GM18951 (cell line): ENCODE measurements around the gene TCEAL7.
"Not testable (repeated sequence)": the region's sequence is repeated elsewhere in the genome, so short reads cannot be mapped to it uniquely, and the experiment has no call there.

ENCODE experiments used
- POLR2A ChIP-seq: IDR thresholded peaks from 4 replicates; pipeline ENCODE4 v1.6.1; 2011; ENCODE audit warnings: mild to moderate bottlenecking; ENCODE audit not compliant: insufficient read length, insufficient read depth; ENCODE audit errors: extremely low read depth
- in situ Hi-C: fragments of 300-500 bp; cut with MboI; formaldehyde crosslinking; loops from one replicate; pipeline ENCODE4 v1.12.0; 2022; ENCODE audit warnings: low sequenced_read_pairs, mixed read lengths, inconsistent platforms; ENCODE audit not compliant: unreplicated experiment

Gene TCEAL7, protein sequence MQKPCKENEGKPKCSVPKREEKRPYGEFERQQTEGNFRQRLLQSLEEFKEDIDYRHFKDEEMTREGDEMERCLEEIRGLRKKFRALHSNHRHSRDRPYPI

DNA sequence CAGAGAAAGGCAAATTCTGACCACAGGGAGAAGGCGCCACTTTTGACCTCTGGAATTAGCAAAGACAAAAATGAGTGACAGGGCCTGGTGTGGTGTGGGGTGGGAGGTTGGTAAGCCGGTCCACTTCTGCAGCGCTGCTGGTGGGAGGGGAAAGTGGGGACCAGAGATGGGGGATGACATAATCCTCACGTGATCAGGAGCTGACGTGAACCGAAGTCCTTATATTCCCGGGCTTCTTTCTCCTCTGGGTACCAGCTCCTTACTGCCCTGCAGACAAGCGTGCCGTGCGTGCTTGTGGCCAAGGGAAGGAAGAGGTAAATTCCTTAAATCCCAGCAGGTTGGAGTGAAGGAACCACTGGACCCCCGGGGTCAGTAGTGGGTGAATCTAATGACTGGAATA, at the start of gene TCEAL7:
Gene TCEAL7 (plus strand): TSS at position 249 of the 400 bp plus-strand sequence. CDS start 1,165 bp downstream, outside the sequence.
- in situ Hi-C loops, result no loop called here
- no peak for TF ChIP-seq POLR2A

DNA sequence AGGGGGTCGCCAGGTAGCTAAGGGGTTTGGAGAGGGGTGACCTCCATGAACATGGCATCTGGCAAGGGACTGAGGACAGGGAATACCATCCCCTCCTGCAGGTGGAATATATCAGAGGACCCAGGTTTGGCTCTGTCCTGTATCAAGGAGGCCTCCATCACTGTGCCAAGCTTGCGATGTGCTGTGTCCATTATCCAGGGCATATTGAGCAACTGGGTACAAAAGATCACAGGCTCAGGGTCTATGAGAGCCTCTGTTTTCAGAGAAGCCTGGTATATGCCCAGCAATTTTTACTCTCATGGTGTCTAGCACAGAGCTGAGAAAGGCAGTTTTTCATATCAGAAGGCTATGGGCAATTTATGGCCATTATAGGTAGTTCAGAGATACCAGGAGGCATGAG, 36.9 kb upstream of the TCEAL7 start:
- no peak for TF ChIP-seq POLR2A
- in situ Hi-C loops, result no loop called here

DNA sequence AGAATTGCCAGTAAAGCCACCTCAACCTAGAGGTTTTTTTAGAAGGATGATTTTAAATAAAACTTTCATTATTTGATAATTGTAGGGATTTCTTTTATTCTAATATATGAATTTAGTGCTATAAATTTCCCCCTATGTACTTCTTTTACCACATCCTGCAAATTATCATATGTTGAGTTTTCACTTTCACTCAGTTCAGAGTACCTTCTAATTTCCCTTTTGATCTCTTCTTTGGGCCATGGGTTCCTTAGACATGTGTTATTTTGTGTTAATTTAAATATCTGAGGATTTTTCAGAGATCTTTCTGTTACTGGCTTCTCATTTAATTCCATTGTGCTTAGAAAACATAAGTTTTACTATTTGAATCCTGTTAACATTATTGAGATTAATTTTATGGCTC, 25.3 kb upstream of the TCEAL7 start:
- TF ChIP-seq POLR2A, result no peak
- in situ Hi-C loops, result no loop called here

DNA sequence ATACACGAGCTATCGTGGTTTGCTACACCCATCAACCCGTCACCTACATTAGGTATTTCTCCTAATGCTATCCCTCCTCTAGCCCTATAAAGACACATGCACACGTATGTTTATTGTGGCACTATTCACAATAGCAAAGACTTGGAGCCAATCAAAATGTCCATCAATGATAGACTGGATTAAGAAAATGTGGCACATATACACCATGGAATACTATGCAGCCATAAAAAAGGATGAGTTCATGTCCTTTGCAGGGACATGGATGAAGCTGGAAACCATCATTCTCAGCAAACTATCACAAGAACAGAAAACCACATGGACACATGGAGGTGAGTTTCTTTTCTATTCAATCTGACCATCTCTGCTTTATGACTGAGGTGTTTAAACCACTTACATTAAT, 24.4 kb upstream of the TCEAL7 start:
- in situ Hi-C loops, result not testable (repeated sequence)

DNA sequence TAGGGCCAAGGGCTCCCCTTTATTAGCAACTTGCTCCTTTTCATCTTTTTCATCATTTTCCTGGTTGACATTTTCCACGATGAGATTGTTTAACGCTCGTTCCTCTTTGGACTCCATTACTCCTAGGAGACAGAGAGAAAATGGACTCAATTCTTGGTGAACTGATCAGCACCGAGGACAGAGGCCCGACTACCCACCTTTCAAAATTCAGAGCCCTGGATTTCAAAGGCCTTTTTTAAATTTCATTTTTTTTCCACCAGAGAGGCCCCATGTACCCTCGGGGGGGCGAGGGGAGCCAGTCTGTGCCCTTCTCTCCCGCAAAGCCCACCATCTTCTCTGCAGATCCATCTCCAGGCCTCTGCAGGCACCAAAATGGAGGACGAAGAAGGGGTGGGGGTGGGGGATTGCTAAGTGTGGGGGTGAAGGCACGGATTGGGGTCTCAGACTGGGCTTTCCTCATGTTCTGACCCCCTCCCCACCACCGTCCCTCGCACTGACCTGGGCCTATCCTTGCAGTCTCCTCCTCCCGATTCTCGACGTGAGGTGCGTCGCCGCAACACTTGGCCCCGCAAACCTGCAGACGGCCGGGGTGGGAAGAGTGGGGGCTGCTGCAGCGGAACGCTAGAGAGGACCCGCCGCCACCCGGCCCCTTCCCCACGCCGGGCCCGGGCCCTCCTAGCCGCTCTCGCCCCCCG, 20.0 kb upstream of the TCEAL7 start:
- in situ Hi-C loops, result no loop called here
- no peak for TF ChIP-seq POLR2A

DNA sequence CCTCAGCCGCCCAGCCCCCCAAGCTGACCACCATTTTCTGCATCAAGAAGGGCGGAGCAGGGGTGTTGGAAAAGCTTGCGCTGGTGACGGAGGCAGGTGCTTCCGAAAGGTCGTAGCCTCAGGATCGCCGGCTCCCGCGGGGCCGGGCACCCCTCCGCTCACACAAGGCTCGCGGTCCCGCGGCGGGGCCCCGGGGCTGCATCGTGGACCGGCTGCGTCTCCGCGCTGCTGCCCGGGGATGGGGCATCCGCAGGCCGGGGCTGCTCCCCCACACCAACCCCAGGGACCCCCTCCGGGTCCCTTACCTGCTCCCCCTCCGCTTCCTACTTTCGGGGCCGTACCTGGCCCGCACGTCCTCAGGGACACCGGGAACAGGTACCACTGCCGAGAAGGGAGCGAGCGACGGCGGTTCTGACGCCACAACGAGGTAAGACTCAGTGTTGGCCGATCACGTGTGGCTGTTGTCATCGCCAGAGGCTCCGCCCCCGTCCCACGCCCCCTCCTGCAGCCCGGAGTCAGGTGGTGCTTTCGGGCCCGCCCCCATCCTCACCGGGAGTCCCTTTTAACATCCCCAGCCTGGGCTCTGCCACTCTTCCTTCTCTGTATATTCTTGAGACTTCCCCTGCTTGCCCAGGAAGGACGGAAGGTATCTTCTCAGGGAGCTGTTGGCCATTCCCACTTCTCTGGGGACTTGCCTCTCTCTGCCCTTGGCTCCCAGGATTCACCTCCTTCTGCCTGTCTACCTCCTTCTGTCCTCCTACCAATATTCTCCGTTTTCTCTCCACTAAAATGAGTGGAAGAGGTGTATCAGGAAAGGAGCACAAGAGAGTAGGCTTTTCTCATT, 19.3 kb upstream of the TCEAL7 start, which contains the start of gene BEX2:
Gene BEX2 (minus strand): TSS at position 436 of the 844 bp plus-strand sequence. CDS start 1,014 bp downstream, outside the sequence.
- no peak for TF ChIP-seq POLR2A
- in situ Hi-C loops, result no loop called here

DNA sequence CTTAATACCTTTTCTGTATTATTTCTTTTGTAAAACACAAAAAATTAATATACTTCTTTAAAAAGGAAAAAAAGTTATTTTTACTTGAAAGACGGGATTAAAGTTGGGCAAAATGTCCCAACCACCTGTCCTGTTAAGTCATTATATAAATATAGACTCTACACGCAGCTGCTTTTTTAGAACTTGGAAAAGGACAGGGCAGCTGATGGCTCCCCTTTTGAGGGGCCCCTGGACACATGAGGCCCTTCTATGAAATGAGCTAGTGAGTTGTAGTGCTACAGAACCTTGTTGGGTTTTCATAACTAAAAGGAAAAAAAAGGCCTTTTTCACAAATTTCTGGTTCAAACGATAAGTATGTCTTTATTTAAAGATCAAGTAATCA, 18.6 kb upstream of the TCEAL7 start:
- in situ Hi-C loops, result no loop called here
- TF ChIP-seq POLR2A, result no peak

DNA sequence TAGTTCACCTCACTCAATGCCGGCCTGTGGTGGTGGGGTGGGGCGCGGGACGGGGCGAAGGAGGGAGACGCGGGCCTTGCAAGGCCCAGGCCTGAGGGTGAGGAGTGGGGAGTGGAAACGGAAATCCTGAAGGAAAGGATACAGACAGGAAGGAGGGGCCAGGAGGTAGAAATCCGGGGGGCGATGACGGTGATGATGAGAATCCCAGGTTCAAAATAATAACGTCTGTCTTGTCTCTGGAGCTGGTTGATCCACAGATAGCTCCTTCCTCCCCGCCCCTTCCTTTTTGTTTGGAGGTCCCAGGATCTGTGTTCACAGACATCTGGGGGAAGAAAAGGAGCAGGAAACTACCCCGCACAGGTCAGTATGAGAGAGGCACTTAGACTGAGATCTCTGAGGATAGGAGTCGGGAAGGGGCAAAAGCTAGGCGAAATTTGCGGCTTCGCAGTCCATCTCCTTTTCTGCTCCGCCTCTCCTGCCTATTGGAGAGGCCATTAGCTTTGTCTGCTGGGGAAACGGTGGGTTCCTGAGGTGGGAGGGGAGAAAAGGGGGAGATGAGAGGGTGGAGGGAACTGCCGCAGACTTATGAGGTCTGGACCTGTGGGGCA, 746 bp downstream of the TCEAL7 start:
- in situ Hi-C loops, result no loop called here
- TF ChIP-seq POLR2A, result no peak

DNA sequence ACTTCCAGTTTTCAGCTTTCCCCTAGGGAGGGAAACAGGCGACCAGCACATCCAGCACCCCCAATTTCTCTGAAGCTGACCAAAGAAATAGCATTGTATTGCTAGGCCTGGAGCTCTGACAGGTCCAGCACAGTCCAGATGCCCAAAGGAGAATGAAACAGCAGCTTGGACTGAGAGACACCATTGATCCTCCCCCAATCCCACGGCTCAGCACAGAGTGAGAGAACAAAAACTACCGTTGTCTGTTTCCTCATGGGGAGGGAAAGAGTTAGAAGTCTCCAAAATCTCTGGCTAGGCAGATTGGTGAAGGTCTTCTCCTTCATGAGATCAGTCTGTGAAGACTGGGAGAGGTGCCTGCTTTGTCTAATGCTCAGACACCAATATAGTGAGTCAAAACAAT, 8.6 kb downstream of the TCEAL7 start:
- in situ Hi-C loops, result no loop called here
- TF ChIP-seq POLR2A, result no peak

DNA sequence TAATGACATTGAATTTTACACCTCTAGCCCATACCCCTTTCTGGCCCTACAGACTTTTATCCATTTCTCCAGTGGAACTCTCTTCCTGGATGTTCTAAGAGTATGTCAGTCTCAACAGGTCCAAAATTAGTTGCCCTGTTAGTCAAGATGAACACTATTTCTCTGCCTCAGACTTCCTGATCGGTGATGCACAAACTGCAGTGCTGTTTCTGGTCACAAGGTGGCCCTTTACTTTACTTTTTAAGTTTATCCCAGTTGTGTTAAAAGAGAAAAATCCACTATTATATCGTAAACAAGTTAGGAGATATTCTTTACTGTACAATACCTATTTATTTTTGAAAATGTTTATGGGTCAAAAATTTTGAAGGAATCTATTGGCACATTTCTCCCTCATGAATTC, 13.1 kb downstream of the TCEAL7 start:
- in situ Hi-C loops, result no loop called here
- TF ChIP-seq POLR2A, result no peak

DNA sequence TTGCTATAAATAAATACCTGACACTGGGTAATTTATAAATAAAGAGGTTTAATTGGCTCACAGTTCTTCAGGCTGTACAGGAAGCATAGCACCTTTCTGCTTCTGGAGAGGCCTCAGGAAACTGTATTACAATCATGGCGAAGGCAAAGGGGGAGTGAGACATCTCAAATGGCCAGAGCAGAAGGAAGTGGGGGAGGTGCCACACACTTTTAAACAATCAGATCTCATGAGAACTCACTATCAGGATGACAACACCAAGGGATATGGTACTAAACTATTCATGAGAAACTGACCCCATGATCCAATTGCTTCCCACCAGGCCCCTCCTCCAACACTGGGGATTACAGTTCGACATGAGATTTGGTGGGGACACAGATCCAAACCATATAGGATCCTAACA, 14.6 kb downstream of the TCEAL7 start:
- in situ Hi-C loops, result no loop called here
- no peak for TF ChIP-seq POLR2A

DNA sequence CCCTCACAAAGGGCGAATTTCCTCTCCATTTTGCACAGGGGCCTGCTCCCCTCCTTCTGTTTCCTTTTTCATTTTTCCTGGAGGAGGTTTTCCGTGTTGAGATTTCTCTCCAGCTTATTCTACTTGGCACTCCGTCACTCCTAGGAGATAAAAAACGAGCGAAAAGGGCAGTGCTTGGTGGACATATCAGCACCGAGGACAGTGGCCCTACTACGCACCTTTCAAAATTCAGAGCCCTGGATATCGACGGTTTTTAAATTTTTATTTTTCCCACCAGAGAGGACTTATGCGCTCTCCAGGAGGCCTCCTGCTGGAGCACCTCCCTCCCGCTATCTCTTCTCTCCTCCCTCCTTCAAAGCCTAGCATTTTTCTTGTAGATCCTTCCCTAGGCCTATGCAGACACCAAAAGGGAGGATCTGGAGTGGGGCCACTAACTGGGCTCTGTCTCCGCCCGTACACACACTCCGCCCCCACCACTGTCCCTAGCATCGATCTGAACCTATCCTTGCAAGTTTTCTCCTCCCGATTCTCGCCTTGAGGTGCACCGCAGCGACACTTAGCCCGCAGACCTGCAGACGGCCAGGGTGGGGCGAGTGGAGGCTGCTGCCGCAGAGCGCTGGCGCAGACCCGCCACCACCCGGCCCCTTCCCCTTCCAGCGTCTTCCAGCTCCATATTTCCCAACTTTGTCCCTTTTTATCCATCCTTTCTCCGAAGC, 17.8 kb downstream of the TCEAL7 start:
- in situ Hi-C loops, result no loop called here

More for the DNA sequence above, 17.8 kb downstream of the TCEAL7 start:
- no peak for TF ChIP-seq POLR2A
